Measurements from ENCODE around the gene ACAD8. TPM values are rescaled to one million over a fixed set of nuclear protein-coding genes. Genes with fewer than 3 reads are reported as not detected.

The ACAD8 gene
- total RNA-seq, 1 donor from 2014 or later = 14.9 TPM

GRCh38 chr11:134260503-134260902 is 7.1 kb downstream of the ACAD8 start:
- H3K27ac Mint-ChIP-seq (ENCODE audit: unreplicated experiment) = no peak overlapping the region
- peaks cover 24% of the 10 kb centered on the region for H3K36me3 Mint-ChIP-seq (ENCODE audit: low read depth)
- TF ChIP-seq CTCF (IDR thresholded peaks at IDR 0.05) = no peak
- no peaks in the 10 kb centered on the region for H3K9me3 Mint-ChIP-seq (ENCODE audit: low read depth)
- no peak for DNase-seq (ENCODE audit: low spot score)
- no peaks in the 10 kb centered on the region for H3K27me3 Mint-ChIP-seq (ENCODE audit: low read depth)
- no peaks in the 10 kb centered on the region for H3K4me1 Mint-ChIP-seq (ENCODE audit: low read depth)
- H3K4me3 Mint-ChIP-seq (ENCODE audit: unreplicated experiment) = no peak overlapping the region

GRCh38 chr11:134260983-134261382 is 7.6 kb downstream of the ACAD8 start:
- TF ChIP-seq CTCF (IDR thresholded peaks at IDR 0.05) = no peak
- Mint-ChIP-seq H3K9me3 (ENCODE audit: low read depth) (no peaks in the 10 kb centered on the region), H3K4me3 (ENCODE audit: unreplicated experiment) (no peak overlapping the region), H3K27ac (ENCODE audit: unreplicated experiment) (no peak overlapping the region), H3K36me3 (ENCODE audit: low read depth) (peaks cover 24% of the 10 kb centered on the region), H3K4me1 (ENCODE audit: low read depth) (peaks cover under 1% of the 10 kb centered on the region), H3K27me3 (ENCODE audit: low read depth) (no peaks in the 10 kb centered on the region)
- no peak for DNase-seq (ENCODE audit: low spot score)

- H3K4me1 Mint-ChIP-seq (ENCODE audit: low read depth) = peaks cover 8% of the 10 kb centered on the region
- H3K27ac Mint-ChIP-seq (ENCODE audit: unreplicated experiment) = no peak overlapping the region
- TF ChIP-seq CTCF (IDR thresholded peaks at IDR 0.05) = peak; percentile 74
- DNase-seq (ENCODE audit: low spot score) = no peak
- H3K4me3 Mint-ChIP-seq (ENCODE audit: unreplicated experiment) = no peak overlapping the region
- H3K27me3 Mint-ChIP-seq (ENCODE audit: low read depth) = no peaks in the 10 kb centered on the region
- peaks cover 24% of the 10 kb centered on the region for H3K36me3 Mint-ChIP-seq (ENCODE audit: low read depth)
- no peaks in the 10 kb centered on the region for H3K9me3 Mint-ChIP-seq (ENCODE audit: low read depth)
These were observed 8.5 kb downstream of the ACAD8 start for GRCh38 chr11:134261626-134262488.

- H3K4me3 Mint-ChIP-seq (ENCODE audit: unreplicated experiment) = no peak overlapping the region
- no peaks in the 10 kb centered on the region for H3K9me3 Mint-ChIP-seq (ENCODE audit: low read depth)
- peaks cover 16% of the 10 kb centered on the region for H3K36me3 Mint-ChIP-seq (ENCODE audit: low read depth)
- H3K4me1 Mint-ChIP-seq (ENCODE audit: low read depth) = peaks cover 10% of the 10 kb centered on the region
- peaks cover 3% of the 10 kb centered on the region for H3K27me3 Mint-ChIP-seq (ENCODE audit: low read depth)
- TF ChIP-seq CTCF (IDR thresholded peaks at IDR 0.05) = no peak
- no peak for DNase-seq (ENCODE audit: low spot score)
- no peak overlapping the region for H3K27ac Mint-ChIP-seq (ENCODE audit: unreplicated experiment)
These were observed 11.8 kb downstream of the ACAD8 start for GRCh38 chr11:134264966-134265764.

- DNase-seq (ENCODE audit: low spot score) = no peak
- Mint-ChIP-seq H3K4me3 (ENCODE audit: unreplicated experiment) (no peak overlapping the region), H3K36me3 (ENCODE audit: low read depth) (peaks cover 9% of the 10 kb centered on the region), H3K4me1 (ENCODE audit: low read depth) (peaks cover 10% of the 10 kb centered on the region), H3K27me3 (ENCODE audit: low read depth) (peaks cover 14% of the 10 kb centered on the region), H3K9me3 (ENCODE audit: low read depth) (no peaks in the 10 kb centered on the region), H3K27ac (ENCODE audit: unreplicated experiment) (no peak overlapping the region)
- no peak for TF ChIP-seq CTCF (IDR thresholded peaks at IDR 0.05)
These were observed 13.1 kb downstream of the ACAD8 start for GRCh38 chr11:134266440-134266839.
